HL-60/S4 (cell line): ENCODE measurements around the gene ASGR1.
"Not testable (repeated sequence)": the region's sequence is repeated elsewhere in the genome, so short reads cannot be mapped to it uniquely, and the experiment has no call there.

Source experiments
- in situ Hi-C: fragments of 300-500 bp; cut with MboI; formaldehyde crosslinking; loops from 2 replicates; pipeline ENCODE4 v1.14.3; 2022; ENCODE audit warnings: low sequenced_read_pairs

Gene ASGR1

GRCh38 chr17:7126386-7126785, 52.8 kb downstream of the ASGR1 start:
- in situ Hi-C loops = not testable (repeated sequence)

DNA sequence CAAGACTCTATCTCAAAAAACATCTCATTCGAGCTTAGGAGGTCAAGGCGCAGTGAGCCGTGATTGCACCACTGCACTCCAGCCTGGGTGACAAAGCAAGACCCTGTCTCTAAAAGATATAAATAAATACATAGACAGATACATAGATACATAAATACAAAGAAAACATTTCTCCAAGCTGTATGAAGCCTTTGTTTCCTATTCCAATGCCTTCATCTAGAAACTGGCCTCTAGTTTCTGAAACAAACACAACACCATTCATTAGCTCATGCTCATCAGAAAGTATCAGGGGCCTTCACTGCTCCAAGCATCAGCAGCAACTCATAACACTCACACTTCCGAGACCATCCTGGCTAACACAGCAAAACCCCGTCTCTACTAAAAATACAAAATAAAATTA, 54.2 kb downstream of the ASGR1 start:
- in situ Hi-C loops = no loop called here

DNA sequence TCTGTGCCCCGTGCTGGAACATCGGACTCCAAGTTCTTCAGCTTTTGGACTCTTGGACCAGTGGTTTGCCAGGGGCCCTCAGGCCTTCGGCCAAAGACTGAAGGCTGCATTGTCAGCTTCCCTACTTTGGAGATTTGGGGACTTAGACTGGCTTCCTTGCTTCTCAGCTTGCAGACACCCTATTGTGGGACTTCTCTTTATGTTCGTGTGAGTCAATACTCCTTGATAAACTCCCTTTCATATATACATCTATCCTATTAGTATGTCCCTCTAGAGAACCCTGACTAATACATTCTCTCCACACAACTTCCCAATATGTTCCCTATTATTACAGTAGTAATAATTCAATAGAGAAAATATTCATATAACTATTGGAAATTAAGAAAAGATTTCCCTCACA, 55.3 kb downstream of the ASGR1 start:
- in situ Hi-C loops = no loop called here
